HG02588 (cell line): ENCODE measurements around the gene CLK2.
"Not testable (repeated sequence)": the region's sequence is repeated elsewhere in the genome, so short reads cannot be mapped to it uniquely, and the experiment has no call there.

Source experiments
- ATAC-seq: cut with Tn5 transposase; IDR thresholded peaks from one replicate; pipeline ENCODE4 v1.9.1; 2021; ENCODE audit warnings: mild to moderate bottlenecking, moderate library complexity; ENCODE audit not compliant: unreplicated experiment

Gene CLK2

GRCh38 chr1:155297384-155297783 is 24.1 kb upstream of the CLK2 start:
- no peak for ATAC-seq

- no peak for ATAC-seq
These were observed 23.4 kb upstream of the CLK2 start for GRCh38 chr1:155296661-155297060.

DNA sequence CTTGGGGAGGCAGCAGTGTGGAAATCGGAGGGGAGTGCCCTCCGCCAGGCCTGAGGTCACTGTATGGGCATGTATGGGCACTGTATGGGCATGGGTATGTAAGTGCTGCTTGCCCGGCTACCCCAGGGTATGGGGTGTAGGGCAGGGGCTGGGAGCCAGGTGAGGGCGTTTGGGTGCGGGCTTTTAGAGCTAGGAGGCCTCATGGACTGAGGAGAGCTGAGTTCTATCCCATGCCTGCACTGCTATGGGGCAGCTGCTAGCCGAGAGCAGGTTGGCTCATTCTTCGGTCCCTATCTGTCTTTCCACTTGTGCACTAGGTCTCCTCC is 22.6 kb upstream of the CLK2 start:
- ATAC-seq = no peak

- ATAC-seq = no peak
These were observed 22.1 kb upstream of the CLK2 start for GRCh38 chr1:155295183-155295941.

DNA sequence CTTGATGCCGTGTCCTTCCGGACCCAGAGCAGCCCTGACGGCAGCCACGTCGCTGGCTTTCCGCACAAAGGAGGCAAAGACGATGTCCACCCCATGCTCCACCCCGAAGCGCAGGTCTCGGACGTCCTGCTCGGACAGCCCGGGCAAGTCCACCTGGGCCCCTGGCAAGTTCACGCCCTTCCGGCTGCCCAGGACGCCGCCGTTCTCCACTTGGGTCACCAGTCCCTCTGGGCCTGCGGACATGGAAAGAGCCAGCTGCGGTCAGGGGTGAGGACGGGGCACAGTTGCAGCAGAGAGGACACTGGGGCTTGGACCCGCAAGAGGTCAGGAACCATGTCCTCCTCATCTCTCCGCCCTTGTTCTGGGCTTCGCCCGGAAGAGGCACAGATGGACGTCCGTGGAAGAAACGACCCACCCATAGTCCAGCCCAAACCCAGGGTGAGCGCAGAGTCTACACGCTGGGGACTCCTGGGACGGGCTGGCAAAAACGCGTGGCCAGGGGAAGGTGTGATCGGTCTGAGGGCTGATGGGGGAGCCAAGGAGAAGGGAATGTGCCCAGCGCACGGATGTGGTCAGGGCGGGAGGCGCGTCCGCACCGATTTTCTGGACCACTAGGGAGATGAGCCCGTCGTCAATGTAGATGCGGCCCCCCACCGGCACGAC is 21.3 kb upstream of the CLK2 start:
- no peak for ATAC-seq

- no peak for ATAC-seq
These were observed 19.9 kb upstream of the CLK2 start for GRCh38 chr1:155293086-155293749.

GRCh38 chr1:155291006-155291405 is 17.7 kb upstream of the CLK2 start:
- ATAC-seq = not testable (repeated sequence)

GRCh38 chr1:155287987-155288543 is 14.8 kb upstream of the CLK2 start:
- ATAC-seq = no peak

DNA sequence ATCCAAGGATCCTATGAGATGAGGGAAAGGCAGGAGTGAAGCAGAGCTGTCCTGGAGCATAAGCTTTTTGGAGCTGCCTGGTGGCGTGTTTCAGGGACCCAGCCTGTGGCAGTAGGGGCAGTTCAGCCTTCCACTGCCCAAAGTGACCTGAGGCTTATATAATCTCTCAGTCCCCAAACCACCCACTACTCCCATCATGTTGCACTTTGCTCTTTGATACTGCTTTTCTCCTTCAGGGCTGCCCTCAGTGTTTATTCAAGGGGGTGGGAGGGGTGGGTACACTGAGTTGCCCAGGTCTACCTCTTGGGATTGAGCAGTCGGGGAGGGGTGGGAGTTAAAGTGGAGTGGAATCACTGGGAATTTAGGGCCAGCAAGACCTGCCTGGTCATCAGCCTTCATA is 13.2 kb upstream of the CLK2 start:
- no peak for ATAC-seq

DNA sequence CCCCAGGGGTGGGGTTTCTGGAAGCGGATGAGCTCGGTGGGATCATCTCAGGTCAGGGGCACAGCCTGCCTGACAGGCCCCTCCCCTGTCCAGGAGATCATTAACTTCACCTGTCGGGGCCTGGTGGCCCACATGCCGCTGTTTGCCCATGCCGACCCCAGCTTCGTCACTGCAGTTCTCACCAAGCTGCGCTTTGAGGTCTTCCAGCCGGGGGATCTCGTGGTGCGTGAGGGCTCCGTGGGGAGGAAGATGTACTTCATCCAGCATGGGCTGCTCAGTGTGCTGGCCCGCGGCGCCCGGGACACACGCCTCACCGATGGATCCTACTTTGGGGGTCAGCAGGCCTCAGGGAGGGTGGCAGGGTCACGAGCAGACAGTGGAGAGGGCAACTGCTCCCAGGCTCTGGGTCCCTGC is 12.3 kb upstream of the CLK2 start:
- no peak for ATAC-seq

GRCh38 chr1:155285063-155285462 is 11.8 kb upstream of the CLK2 start:
- ATAC-seq = no peak

DNA sequence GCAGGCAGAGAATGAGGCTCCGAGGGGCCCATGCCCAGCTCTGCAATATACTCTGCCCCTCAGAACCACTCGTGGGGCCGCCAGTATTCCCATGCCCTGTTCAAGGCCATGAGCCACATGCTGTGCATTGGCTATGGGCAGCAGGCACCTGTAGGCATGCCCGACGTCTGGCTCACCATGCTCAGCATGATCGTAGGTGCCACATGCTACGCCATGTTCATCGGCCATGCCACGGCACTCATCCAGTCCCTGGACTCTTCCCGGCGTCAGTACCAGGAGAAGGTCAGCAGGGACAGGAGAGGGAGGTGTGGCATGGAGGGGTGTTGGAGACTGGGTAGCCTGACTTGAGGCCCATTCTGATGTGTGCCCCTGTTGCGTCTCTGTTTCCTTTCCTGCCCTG is 11.2 kb upstream of the CLK2 start:
- no peak for ATAC-seq

DNA sequence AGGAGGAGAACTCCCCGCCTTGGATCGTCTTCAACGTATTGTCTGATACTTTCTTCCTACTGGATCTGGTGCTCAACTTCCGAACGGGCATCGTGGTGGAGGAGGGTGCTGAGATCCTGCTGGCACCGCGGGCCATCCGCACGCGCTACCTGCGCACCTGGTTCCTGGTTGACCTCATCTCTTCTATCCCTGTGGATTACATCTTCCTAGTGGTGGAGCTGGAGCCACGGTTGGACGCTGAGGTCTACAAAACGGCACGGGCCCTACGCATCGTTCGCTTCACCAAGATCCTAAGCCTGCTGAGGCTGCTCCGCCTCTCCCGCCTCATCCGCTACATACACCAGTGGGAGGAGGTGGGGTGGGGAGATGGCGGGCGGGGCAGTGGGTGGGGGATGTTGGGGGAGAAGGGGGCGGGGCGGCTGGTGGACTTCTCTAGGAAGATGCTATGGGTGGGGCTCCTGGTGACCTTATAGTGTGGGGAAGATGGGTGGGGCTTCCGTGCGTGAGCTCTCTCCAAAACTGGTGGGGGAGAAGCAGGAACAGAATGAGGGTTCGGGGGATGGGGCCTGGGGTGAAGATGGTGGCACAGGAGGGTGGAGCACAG is 9.3 kb upstream of the CLK2 start:
- no peak for ATAC-seq

DNA sequence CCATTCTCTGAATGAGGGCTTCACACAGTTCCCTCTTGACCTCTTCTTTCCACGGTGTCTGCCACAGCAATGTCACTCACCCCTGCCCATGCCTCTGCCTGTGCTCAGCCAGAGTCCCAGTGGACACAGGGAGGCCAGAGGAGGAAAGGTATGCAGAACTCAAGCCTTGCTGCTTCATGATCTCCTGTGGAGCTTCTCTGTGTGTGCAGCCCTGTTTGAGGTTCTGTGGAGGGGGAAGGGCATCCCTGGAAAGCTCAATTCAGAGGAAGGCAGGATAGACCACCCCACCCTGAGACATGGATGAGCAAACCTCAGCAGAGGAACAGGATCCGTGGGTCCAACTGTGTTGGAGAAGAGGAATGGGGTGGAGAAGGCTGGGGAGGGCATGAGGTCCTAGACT is 6.0 kb upstream of the CLK2 start:
- ATAC-seq = no peak

DNA sequence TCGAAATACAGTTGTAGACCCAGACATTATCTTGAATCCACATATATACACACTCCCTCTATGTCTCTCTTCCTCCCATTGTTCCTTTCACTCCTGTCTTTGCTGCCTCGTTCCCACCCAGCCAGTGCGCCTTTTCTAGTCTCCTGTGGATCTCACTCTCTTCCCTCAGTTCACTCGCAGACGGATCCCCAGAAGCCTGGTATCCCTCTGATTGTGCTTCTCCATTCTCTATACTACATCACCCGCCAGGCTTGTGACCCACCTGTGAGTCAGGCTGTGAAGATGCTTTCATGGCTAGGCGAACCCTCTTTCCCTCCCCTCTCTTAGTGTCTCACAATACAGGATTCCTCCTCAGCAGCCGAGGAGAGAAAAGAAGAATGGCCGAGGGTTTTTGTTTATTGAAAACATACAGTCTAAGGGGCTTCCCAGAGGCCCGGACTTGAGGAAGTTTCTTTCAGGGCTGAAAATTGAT is 5.4 kb upstream of the CLK2 start:
- no peak for ATAC-seq

- ATAC-seq = no peak
These were observed 4.8 kb upstream of the CLK2 start for GRCh38 chr1:155277902-155278688.

DNA sequence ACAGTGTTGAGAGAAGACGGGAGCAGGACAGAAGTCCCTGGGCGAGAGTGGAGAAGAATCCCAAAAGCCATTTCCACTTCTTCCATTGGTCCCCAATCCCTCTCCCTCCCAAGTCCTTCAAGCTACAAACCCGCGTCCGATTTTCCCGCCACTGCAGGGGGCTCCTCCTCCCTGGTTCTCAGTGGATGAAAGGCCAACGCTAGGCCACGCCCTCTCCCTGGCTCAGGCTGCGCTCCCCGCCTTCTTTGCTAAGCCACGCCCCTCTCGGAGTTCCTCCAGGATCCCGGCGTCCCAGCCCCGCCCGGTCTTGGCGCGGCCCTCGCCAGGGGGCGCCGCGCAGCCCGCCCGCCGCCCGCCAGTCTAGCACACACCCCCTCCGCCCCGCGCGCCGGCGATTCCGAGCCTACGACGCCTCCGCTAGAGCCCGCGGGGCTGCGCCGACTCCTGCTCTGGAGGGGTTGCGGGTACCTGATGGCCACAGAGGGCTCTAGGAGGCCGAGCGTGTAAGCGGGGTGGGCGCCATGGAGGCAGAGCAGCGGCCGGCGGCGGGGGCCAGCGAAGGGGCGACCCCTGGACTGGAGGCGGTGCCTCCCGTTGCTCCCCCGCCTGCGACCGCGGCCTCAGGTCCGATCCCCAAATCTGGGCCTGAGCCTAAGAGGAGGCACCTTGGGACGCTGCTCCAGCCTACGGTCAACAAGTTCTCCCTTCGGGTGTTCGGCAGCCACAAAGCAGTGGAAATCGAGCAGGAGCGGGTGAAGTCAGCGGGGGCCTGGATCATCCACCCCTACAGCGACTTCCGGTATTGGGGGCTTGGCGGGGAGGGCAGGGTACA is 4.0 kb upstream of the CLK2 start, which contains the start of gene HCN3:
TSS of gene HCN3 (plus strand) at position 394 of the 832 bp plus-strand sequence. CDS start at position 522, 128 bp downstream.
- ATAC-seq = peak; percentile 61

DNA sequence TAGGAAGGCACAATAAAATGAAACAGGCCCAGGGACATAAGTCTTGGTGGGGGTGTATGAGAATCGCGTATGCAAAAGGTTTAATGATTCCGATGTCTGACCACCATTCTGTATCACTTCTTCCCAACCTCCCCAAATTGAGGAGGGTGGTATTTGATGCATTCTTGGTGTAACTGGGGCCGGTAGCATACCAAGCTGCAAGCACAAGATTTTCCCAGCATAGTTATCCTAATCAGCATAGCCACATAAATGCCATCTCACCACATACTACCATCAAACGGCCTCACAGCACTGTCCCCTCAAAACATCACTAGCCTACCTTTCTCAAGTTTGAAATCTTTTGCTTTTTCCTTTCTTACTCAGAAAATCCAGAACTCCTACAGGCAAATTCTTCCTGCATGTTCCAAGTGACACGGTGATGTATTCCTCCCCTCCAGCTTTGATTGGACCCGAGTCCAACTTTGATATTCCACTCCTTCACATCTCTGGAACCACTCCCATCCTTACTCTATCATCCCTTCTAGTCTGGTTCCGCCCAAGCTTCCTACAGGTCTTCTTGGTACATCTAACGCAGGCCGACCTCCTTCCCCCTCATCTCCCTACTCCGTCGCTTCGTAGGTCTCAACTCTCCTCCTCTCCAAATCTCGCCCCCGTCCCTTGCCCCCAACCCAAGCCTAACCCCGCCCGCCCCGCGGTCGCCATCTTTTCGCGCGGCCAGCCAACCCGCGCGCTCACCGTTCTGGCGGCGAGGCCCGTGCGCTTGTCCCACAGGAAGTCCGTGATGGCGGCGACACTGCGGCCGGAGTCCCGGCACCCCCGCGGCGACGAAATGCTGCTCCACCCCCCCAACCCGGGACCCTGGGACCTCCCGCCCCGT is 600 bp downstream of the CLK2 start:
- ATAC-seq = peak; percentile 30

GRCh38 chr1:155269381-155269780 is 3.9 kb downstream of the CLK2 start:
- no peak for ATAC-seq
